ENCODE results near the gene CDC42SE1. TPM values are rescaled to one million over a fixed set of nuclear protein-coding genes. Genes with fewer than 3 reads are reported as not detected.

The CDC42SE1 gene
- total RNA-seq, 4 donors from 2014 or later: 56.6 to 115 (median 92.0) TPM

- no peak for TF ChIP-seq CTCF (IDR thresholded peaks at IDR 0.05)
- DNase-seq (ENCODE audit: low spot score): no peak
- ATAC-seq (ENCODE audit: low FRiP score): no peak
Measured at GRCh38 chr1:151061704-151062103, 2.3 kb upstream of the CDC42SE1 start.

- DNase-seq (ENCODE audit: low spot score): no peak
- no peak for ATAC-seq (ENCODE audit: low FRiP score)
- TF ChIP-seq CTCF (IDR thresholded peaks at IDR 0.05): no peak
Measured at GRCh38 chr1:151060657-151061421, 1.4 kb upstream of the CDC42SE1 start.

GRCh38 chr1:151060007-151060656 lies 710 bp upstream of the CDC42SE1 start, which contains the start of gene MLLT11:
Gene MLLT11, plus strand, starts transcription at chr1:151060397. Its CDS starts 6,828 bp downstream, at chr1:151067225.
- TF ChIP-seq CTCF (IDR thresholded peaks at IDR 0.05): no peak
- peak; percentile 40 for ATAC-seq (ENCODE audit: low FRiP score)
- DNase-seq (ENCODE audit: low spot score): no peak

GRCh38 chr1:151058692-151059091 lies 730 bp downstream of the CDC42SE1 start:
- DNase-seq (ENCODE audit: low spot score) (no peak), ATAC-seq (ENCODE audit: low FRiP score) (no peak)
- TF ChIP-seq CTCF (IDR thresholded peaks at IDR 0.05): no peak

- ATAC-seq (ENCODE audit: low FRiP score) (no peak), DNase-seq (ENCODE audit: low spot score) (no peak)
- no peak for TF ChIP-seq CTCF (IDR thresholded peaks at IDR 0.05)
Measured at GRCh38 chr1:151056149-151056548, 3.3 kb downstream of the CDC42SE1 start.

GRCh38 chr1:151055581-151055980 lies 3.8 kb downstream of the CDC42SE1 start:
- no peak for TF ChIP-seq CTCF (IDR thresholded peaks at IDR 0.05)
- ATAC-seq (ENCODE audit: low FRiP score) (no peak), DNase-seq (ENCODE audit: low spot score) (no peak)
